H9 (cell line): ENCODE data around the gene TNFAIP6. TPM values are rescaled to one million over a fixed set of nuclear protein-coding genes. Genes with fewer than 3 reads are reported as not detected.

Experiments
- DNase-seq: peaks from one replicate; pipeline ENCODE4 v3.0.0-alpha.2; 2017
- H2AFZ ChIP-seq: one replicate; pipeline ENCODE4 v1.6.1; 2013; ENCODE audit warnings: mild to moderate bottlenecking, low read length, control low read depth, moderate library complexity
- H2AK5ac ChIP-seq: 2 replicates; pipeline ENCODE4 v1.6.1; 2013; ENCODE audit warnings: low read length, control low read depth, mixed read lengths; ENCODE audit not compliant: insufficient read length
- H2BK120ac ChIP-seq: one replicate; pipeline ENCODE4 v1.6.1; 2013; ENCODE audit warnings: low read depth, mild to moderate bottlenecking, low read length, control low read depth, inconsistent platforms; ENCODE audit not compliant: poor library complexity, severe bottlenecking
- H2BK12ac ChIP-seq: 2 replicates; pipeline ENCODE4 v1.6.1; 2013; ENCODE audit warnings: low read length, control low read depth, mixed read lengths, low read depth; ENCODE audit not compliant: insufficient read length
- H2BK15ac ChIP-seq: 2 replicates; pipeline ENCODE4 v1.6.1; 2013; ENCODE audit warnings: low read depth, low read length, control low read depth
- H2BK20ac ChIP-seq: one replicate; pipeline ENCODE4 v1.6.1; 2013; ENCODE audit warnings: low read depth, mild to moderate bottlenecking, low read length, control low read depth, inconsistent platforms; ENCODE audit not compliant: poor library complexity, severe bottlenecking
- H2BK5ac ChIP-seq: 2 replicates; pipeline ENCODE4 v1.6.1; 2013; ENCODE audit warnings: low read length, control low read depth, mixed read lengths; ENCODE audit not compliant: insufficient read length
- H3K14ac ChIP-seq: 2 replicates; pipeline ENCODE4 v1.6.1; 2013; ENCODE audit warnings: low read length, control low read depth; ENCODE audit not compliant: insufficient read depth
- H3K18ac ChIP-seq: 2 replicates; pipeline ENCODE4 v1.6.1; 2013; ENCODE audit warnings: low read depth, mild to moderate bottlenecking, mixed read lengths, low read length, control low read depth; ENCODE audit not compliant: insufficient read length
- H3K23ac ChIP-seq: 2 replicates; pipeline ENCODE4 v1.6.1; 2013; ENCODE audit warnings: low read length, control low read depth, mixed read lengths, low read depth; ENCODE audit not compliant: insufficient read length
- H3K23me2 ChIP-seq: 2 replicates; pipeline ENCODE4 v1.6.1; 2013; ENCODE audit warnings: low read depth, mild to moderate bottlenecking, mixed read lengths, low read length, control low read depth; ENCODE audit not compliant: insufficient read length, poor library complexity, severe bottlenecking
- H3K27ac ChIP-seq: 2 replicates; pipeline ENCODE4 v1.5.1; 2013; ENCODE audit warnings: low read length, control low read depth, mixed read lengths, low read depth; ENCODE audit not compliant: insufficient read length
- H3K27me3 ChIP-seq: 2 replicates; pipeline ENCODE4 v1.6.1; 2013; ENCODE audit warnings: low read length, control low read depth, inconsistent platforms; ENCODE audit not compliant: insufficient read depth
- H3K4ac ChIP-seq: 2 replicates; pipeline ENCODE4 v1.6.1; 2013; ENCODE audit warnings: low read depth, mild to moderate bottlenecking, control low read depth, inconsistent platforms, low read length, moderate library complexity
- H3K4me1 ChIP-seq: 2 replicates; pipeline ENCODE4 v1.6.1; 2013; ENCODE audit warnings: low read length, control low read depth, inconsistent platforms; ENCODE audit not compliant: insufficient read depth
- H3K4me2 ChIP-seq: 2 replicates; pipeline ENCODE4 v1.6.1; 2013; ENCODE audit warnings: low read length, control low read depth, mixed read lengths; ENCODE audit not compliant: insufficient read length, insufficient read depth
- H3K56ac ChIP-seq: 2 replicates; pipeline ENCODE4 v1.6.1; 2013; ENCODE audit warnings: low read depth, mild to moderate bottlenecking, mixed read lengths, low read length, control low read depth; ENCODE audit not compliant: insufficient read length
- H3K79me1 ChIP-seq: 2 replicates; pipeline ENCODE4 v1.6.1; 2013; ENCODE audit warnings: low read depth, mild to moderate bottlenecking, moderate library complexity, low read length, control low read depth, inconsistent platforms; ENCODE audit not compliant: insufficient read depth, poor library complexity, severe bottlenecking
- H3K79me2 ChIP-seq: 2 replicates; pipeline ENCODE4 v1.6.1; 2013; ENCODE audit warnings: low read length, control low read depth, inconsistent platforms; ENCODE audit not compliant: insufficient read depth
- H3K9ac ChIP-seq: 2 replicates; pipeline ENCODE4 v1.6.1; 2013; ENCODE audit warnings: low read length, control low read depth, mixed read lengths; ENCODE audit not compliant: insufficient read length; ENCODE audit errors: extremely low read depth
- H3K9me3 ChIP-seq: one replicate; pipeline ENCODE4 v1.6.1; 2013; ENCODE audit warnings: low read depth, low read length, inconsistent platforms; ENCODE audit not compliant: control insufficient read depth
- H3T11ph ChIP-seq: one replicate; pipeline ENCODE4 v1.6.1; 2013; ENCODE audit warnings: mild to moderate bottlenecking, low read length, control low read depth, inconsistent platforms
- H4K20me1 ChIP-seq: one replicate; pipeline ENCODE4 v1.6.1; 2013; ENCODE audit not compliant: control insufficient read depth, insufficient read length, insufficient read depth
- H4K5ac ChIP-seq: 2 replicates; pipeline ENCODE4 v1.6.1; 2013; ENCODE audit warnings: low read depth, mild to moderate bottlenecking, mixed read lengths, low read length, control low read depth; ENCODE audit not compliant: insufficient read length
- H4K8ac ChIP-seq: replicated peaks from 2 replicates; pipeline ENCODE4 v1.6.1; 2013; ENCODE audit warnings: low read length, control low read depth, mixed read lengths, low read depth; ENCODE audit not compliant: insufficient read length
- H4K91ac ChIP-seq: 2 replicates; pipeline ENCODE4 v1.6.1; 2013; ENCODE audit warnings: low read depth, mild to moderate bottlenecking, moderate library complexity, mixed read lengths, low read length, control low read depth; ENCODE audit not compliant: insufficient read length
- H3K27ac Mint-ChIP-seq, 3 experiments: 2 replicates in 2 of 3; 3 replicates in 1 of 3; pipeline ENCODE4 v1.8.0; 2020 to 2021; ENCODE audit warnings: mixed read lengths in 3 of 3, mild to moderate bottlenecking in 1 of 3, moderate library complexity in 1 of 3
- H3K27me3 Mint-ChIP-seq: 2 replicates; pipeline ENCODE4 v1.8.0; 2021; ENCODE audit warnings: low read depth, mild to moderate bottlenecking, moderate library complexity, mixed read lengths
- H3K36me3 Mint-ChIP-seq, 3 experiments: 2 replicates in 2 of 3; 3 replicates in 1 of 3; pipeline ENCODE4 v1.8.0; 2020 to 2021; ENCODE audit warnings: low read depth in 3 of 3, mixed read lengths in 3 of 3; ENCODE audit not compliant: insufficient read depth in 1 of 3
- H3K4me1 Mint-ChIP-seq, 2 experiments: 2 replicates each; pipeline ENCODE4 v1.8.0; 2020; ENCODE audit warnings: mixed read lengths in 2 of 2
- H3K4me3 Mint-ChIP-seq, 2 experiments: 2 replicates in 1 of 2; 3 replicates in 1 of 2; pipeline ENCODE4 v1.8.0; 2020 to 2021; ENCODE audit warnings: mild to moderate bottlenecking in 2 of 2, mixed read lengths in 2 of 2, moderate library complexity in 1 of 2
- H3K9me3 Mint-ChIP-seq, 2 experiments: 2 replicates in 1 of 2; 3 replicates in 1 of 2; pipeline ENCODE4 v1.8.0; 2020; ENCODE audit warnings: mild to moderate bottlenecking in 2 of 2, mixed read lengths in 2 of 2, moderate library complexity in 1 of 2
- CTCF ChIP-seq: fragments of 200-600 bp; sonication (generic); conservative IDR thresholded peaks from 3 replicates; pipeline ENCODE4 v1.8.0; 2021; ENCODE audit warnings: antibody characterized with exemption, mild to moderate bottlenecking
- WGBS: extraction: QIAGEN DNeasy Blood & Tissue Kit; methylation state at CpG from one replicate; pipeline ENCODE4 v1.1.7; 2013; ENCODE audit warnings: missing lambda C conversion rate, low lambda C conversion rate, mixed read lengths; ENCODE audit not compliant: insufficient read length; ENCODE audit errors: extremely low coverage; 5-methylcytosine and 5-hydroxymethylcytosine counted together
- total RNA-seq: library from RNA; stranded (reverse); gene quantifications from 2 replicates; pipeline ENCODE4 v1.2.1, GENCODE V29; 2021

TNFAIP6 gene
- total RNA-seq, 1 experiment from 2014 or later: 1.2 TPM

- no peak overlapping the region for H3K23ac ChIP-seq
- Mint-ChIP-seq H3K36me3 (0 out of 7 replicates have a peak, but pooled peaks cover 0 to 2% (median 0%) of the 10 kb centered on the region in 3 experiments), H3K27ac (no peak overlapping the region), H3K4me3 (no peak overlapping the region), H3K9me3 (no peaks in the 10 kb centered on the region), H3K27me3 (no peaks in the 10 kb centered on the region), H3K4me1 (peaks cover 29 to 34% of the 10 kb centered on the region in 2 experiments)
- no peak overlapping the region for H3K56ac ChIP-seq
- no peaks in the 10 kb centered on the region for H3K79me2 ChIP-seq
- H4K5ac ChIP-seq: no peak overlapping the region
- no peak overlapping the region for H3K27ac ChIP-seq
- WGBS: no CpG with 5 or more reads among the region's 8 CpGs
- H3K23me2 ChIP-seq: no peaks in the 10 kb centered on the region
- no peak overlapping the region for H4K91ac ChIP-seq
- H3K4ac ChIP-seq: no peak overlapping the region
- H2BK15ac ChIP-seq: no peak overlapping the region
- peaks cover 15% of the 10 kb centered on the region; the same call in 1 of the 2 replicates for H3K4me1 ChIP-seq
- no peaks in the 10 kb centered on the region for H4K20me1 ChIP-seq
- no peak overlapping the region for H2BK12ac ChIP-seq
- H2BK5ac ChIP-seq: no peak overlapping the region
- no peak overlapping the region for H2AFZ ChIP-seq
- no peak overlapping the region for H4K8ac ChIP-seq
- no peak overlapping the region for H3K9ac ChIP-seq
- H3K14ac ChIP-seq: no peak overlapping the region
- no peak overlapping the region for H2AK5ac ChIP-seq
- TF ChIP-seq CTCF: no peak
- no peak overlapping the region for H3T11ph ChIP-seq
- DNase-seq: no peak
- H3K4me2 ChIP-seq: no peak overlapping the region
- H3K9me3 ChIP-seq: no peaks in the 10 kb centered on the region
- no peaks in the 10 kb centered on the region for H3K27me3 ChIP-seq
- no peak overlapping the region for H3K18ac ChIP-seq
- no peak overlapping the region for H2BK120ac ChIP-seq
- no peaks in the 10 kb centered on the region for H3K79me1 ChIP-seq
- H2BK20ac ChIP-seq: no peak overlapping the region
Measured at GRCh38 chr2:151354807-151355206, 2.6 kb upstream of the TNFAIP6 start.
